ENCODE results near the gene NAGK.
"Not testable (repeated sequence)": the region's sequence is repeated elsewhere in the genome, so short reads cannot be mapped to it uniquely, and the experiment has no call there.

- TF ChIP-seq ZNF274 (IDR thresholded peaks at IDR 0.05; ENCODE audit: low read length); ZNF274 (tag by site-specific recombination; IDR thresholded peaks at IDR 0.05; ENCODE audit: borderline replicate concordance); HOXA7 (CRISPR knock-in tag; IDR thresholded peaks at IDR 0.05; ENCODE audit: borderline replicate concordance); ZNF362 (tag by site-specific recombination; IDR thresholded peaks at IDR 0.05): not testable (repeated sequence)
- TF ChIP-seq, protein P1, sequence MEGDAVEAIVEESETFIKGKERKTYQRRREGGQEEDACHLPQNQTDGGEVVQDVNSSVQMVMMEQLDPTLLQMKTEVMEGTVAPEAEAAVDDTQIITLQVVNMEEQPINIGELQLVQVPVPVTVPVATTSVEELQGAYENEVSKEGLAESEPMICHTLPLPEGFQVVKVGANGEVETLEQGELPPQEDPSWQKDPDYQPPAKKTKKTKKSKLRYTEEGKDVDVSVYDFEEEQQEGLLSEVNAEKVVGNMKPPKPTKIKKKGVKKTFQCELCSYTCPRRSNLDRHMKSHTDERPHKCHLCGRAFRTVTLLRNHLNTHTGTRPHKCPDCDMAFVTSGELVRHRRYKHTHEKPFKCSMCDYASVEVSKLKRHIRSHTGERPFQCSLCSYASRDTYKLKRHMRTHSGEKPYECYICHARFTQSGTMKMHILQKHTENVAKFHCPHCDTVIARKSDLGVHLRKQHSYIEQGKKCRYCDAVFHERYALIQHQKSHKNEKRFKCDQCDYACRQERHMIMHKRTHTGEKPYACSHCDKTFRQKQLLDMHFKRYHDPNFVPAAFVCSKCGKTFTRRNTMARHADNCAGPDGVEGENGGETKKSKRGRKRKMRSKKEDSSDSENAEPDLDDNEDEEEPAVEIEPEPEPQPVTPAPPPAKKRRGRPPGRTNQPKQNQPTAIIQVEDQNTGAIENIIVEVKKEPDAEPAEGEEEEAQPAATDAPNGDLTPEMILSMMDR (tag by site-specific recombination; IDR thresholded peaks at IDR 0.05), result not testable (repeated sequence)
Observed at GRCh38 chr2:71083752-71084312, 15.4 kb downstream of the NAGK start.
